CD14-positive monocyte (primary cell): Measurements from ENCODE around the gene TBC1D30. TPM values are rescaled to one million over a fixed set of nuclear protein-coding genes. Genes with fewer than 3 reads are reported as not detected.

Experiments used
- DNase-seq, 3 donors: peaks; one replicate each; pipeline ENCODE4 v3.0.0-alpha.2; 2011 to 2022
- H2AFZ ChIP-seq: 2 replicates; pipeline ENCODE4 v1.6.0; 2012; ENCODE audit warnings: mild to moderate bottlenecking, low read depth, low read length, inconsistent platforms; ENCODE audit not compliant: insufficient read depth, poor library complexity, severe bottlenecking
- H3K27ac ChIP-seq, 2 donors: 1 replicate in 1 of 2; 2 replicates in 1 of 2; pipeline ENCODE4 v1.5.1; 2012 to 2013; ENCODE audit warnings: low read length in 2 of 2, control low read depth in 1 of 2, inconsistent platforms in 1 of 2, low read depth in 1 of 2, mild to moderate bottlenecking in 1 of 2
- H3K27me3 ChIP-seq, 2 donors: one replicate each; pipeline versions ENCODE4 v1.6.0 to v1.6.1; 2011 to 2013; ENCODE audit warnings: low read length in 2 of 2; ENCODE audit not compliant: control insufficient read depth in 2 of 2, insufficient read depth in 2 of 2
- H3K36me3 ChIP-seq, 2 donors: replicated peaks in 1 of 2; 1 replicate in 1 of 2; 2 replicates in 1 of 2; pipeline versions ENCODE4 v1.5.1 to v1.6.1; 2012 to 2013; ENCODE audit warnings: low read length in 2 of 2, control low read depth in 1 of 2, inconsistent platforms in 1 of 2, mild to moderate bottlenecking in 1 of 2; ENCODE audit not compliant: insufficient read depth in 2 of 2, control insufficient read depth in 1 of 2
- H3K4me1 ChIP-seq, 2 donors: 1 replicate in 1 of 2; 2 replicates in 1 of 2; pipeline versions ENCODE4 v1.5.1 to v1.6.1; 2012 to 2013; ENCODE audit warnings: low read length in 2 of 2, control low read depth in 1 of 2, inconsistent platforms in 1 of 2, mild to moderate bottlenecking in 1 of 2, moderate library complexity in 1 of 2; ENCODE audit not compliant: insufficient read depth in 2 of 2, control insufficient read depth in 1 of 2
- H3K4me2 ChIP-seq: replicated peaks from 2 replicates; pipeline ENCODE3; 2012; ENCODE audit warnings: low read length, moderate library complexity, mild to moderate bottlenecking; ENCODE audit not compliant: poor library complexity, severe bottlenecking; ENCODE audit errors: extremely low read depth
- H3K4me3 ChIP-seq, 3 experiments: fragments of 200-600 bp in 1 of 3; sonication (generic) in 1 of 3; replicated peaks in 1 of 3; 1 replicate in 2 of 3; 2 replicates in 1 of 3; pipeline ENCODE4 v1.5.1; 2011 to 2013; ENCODE audit warnings: low read length in 3 of 3, mild to moderate bottlenecking in 3 of 3, control low read depth in 2 of 3, low read depth in 2 of 3, inconsistent platforms in 1 of 3, moderate library complexity in 1 of 3
- H3K79me2 ChIP-seq: 2 replicates; pipeline ENCODE4 v1.6.0; 2012; ENCODE audit warnings: mild to moderate bottlenecking, control low read depth, inconsistent platforms, low read length, moderate library complexity; ENCODE audit not compliant: insufficient read depth
- H3K9ac ChIP-seq: 2 replicates; pipeline ENCODE4 v1.6.0; 2017; ENCODE audit warnings: low read length, mild to moderate bottlenecking; ENCODE audit not compliant: insufficient read depth, poor library complexity, severe bottlenecking
- H3K9me3 ChIP-seq, 2 donors: replicated peaks in 1 of 2; 1 replicate in 1 of 2; 2 replicates in 1 of 2; pipeline versions ENCODE4 v1.5.1 to v1.6.1; 2012 to 2013; ENCODE audit warnings: low read length in 2 of 2, control low read depth in 1 of 2; ENCODE audit not compliant: control insufficient read depth in 1 of 2, insufficient read depth in 1 of 2
- H4K20me1 ChIP-seq: 2 replicates; pipeline ENCODE4 v1.6.0; 2012; ENCODE audit warnings: mild to moderate bottlenecking, low read length, control low read depth, moderate library complexity; ENCODE audit not compliant: insufficient read depth
- H3K27ac Mint-ChIP-seq, 7 donors: one replicate each; pipeline ENCODE4 v1.8.0; 2020; ENCODE audit warnings: mild to moderate bottlenecking in 7 of 7, mixed read lengths in 7 of 7, moderate library complexity in 6 of 7, inconsistent platforms in 2 of 7
- H3K27me3 Mint-ChIP-seq, 3 donors: one replicate each; pipeline ENCODE4 v1.8.0; 2021 to 2022; ENCODE audit warnings: low read depth in 3 of 3, mild to moderate bottlenecking in 3 of 3, mixed read lengths in 3 of 3, moderate library complexity in 3 of 3, inconsistent platforms in 1 of 3
- H3K36me3 Mint-ChIP-seq, 2 donors: one replicate each; pipeline ENCODE4 v1.8.0; 2020; ENCODE audit warnings: mixed read lengths in 2 of 2, inconsistent platforms in 1 of 2, mild to moderate bottlenecking in 1 of 2
- H3K4me1 Mint-ChIP-seq: one replicate; pipeline ENCODE4 v1.8.0; 2020; ENCODE audit warnings: mild to moderate bottlenecking, mixed read lengths
- H3K4me3 Mint-ChIP-seq, 2 donors: one replicate each; pipeline ENCODE4 v1.8.0; 2020; ENCODE audit warnings: mild to moderate bottlenecking in 2 of 2, mixed read lengths in 2 of 2, moderate library complexity in 1 of 2
- H3K9me3 Mint-ChIP-seq, 7 donors: one replicate each; pipeline ENCODE4 v1.8.0; 2020 to 2022; ENCODE audit warnings: mixed read lengths in 7 of 7, mild to moderate bottlenecking in 6 of 7, moderate library complexity in 6 of 7, inconsistent platforms in 2 of 7
- WGBS: methylation state at CpG from one replicate; pipeline ENCODE4 v1.1.5; 2013; ENCODE audit warnings: missing lambda C conversion rate; ENCODE audit not compliant: insufficient coverage; 5-methylcytosine and 5-hydroxymethylcytosine counted together
- intact Hi-C, 2 donors: fragments of 100-400 bp; cut with micrococcal nuclease; formaldehyde crosslinking; loops; one replicate each; pipeline versions ENCODE4 v1.15.0 to v1.15.1; 2023
- polyA plus RNA-seq, 3 donors: library from polyadenylated mRNA; depleted of rRNA in 1 of 3; unstranded in 2 of 3; stranded (reverse) in 1 of 3; fragments of 300-500 nt in 2 of 3; fragments of >200 nt in 1 of 3; fragmentation: Illumina TruSeq in 2 of 3; gene quantifications; 1 replicate in 2 of 3; 2 replicates in 1 of 3; pipeline ENCODE4 v1.2.3, GENCODE V29; 2012 to 2021
- TF ChIP-seq, protein P1 (sequence below): fragments of 200-600 bp; IDR thresholded peaks from one replicate; pipeline ENCODE4 v1.8.0; 2022; ENCODE audit warnings: antibody characterized with exemption, mild to moderate bottlenecking

TBC1D30 gene
- polyA plus RNA-seq, 3 donors, result 1.1 to 2.8 (median 2.7) TPM

DNA sequence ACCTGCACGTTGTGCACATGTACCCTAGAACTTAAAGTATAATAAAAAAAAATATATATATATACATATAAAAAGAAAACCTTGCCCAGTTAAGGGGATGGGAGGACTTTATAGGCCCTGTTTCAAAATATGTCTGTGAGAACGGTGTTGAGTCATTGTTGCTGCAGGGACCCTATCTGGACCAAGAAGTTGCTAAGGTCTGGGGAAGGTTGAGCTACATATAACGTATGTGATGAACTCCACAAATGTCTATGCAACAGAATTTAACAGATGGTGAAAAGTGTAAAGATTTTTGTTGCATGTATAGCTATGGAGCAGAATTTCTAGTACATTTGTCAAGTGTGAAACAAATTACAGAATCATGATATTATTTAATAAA is 59.7 kb downstream of the TBC1D30 start:
- H3K36me3 Mint-ChIP-seq, result no peaks in the 10 kb centered on the region
- no peaks in the 10 kb centered on the region for H3K4me1 ChIP-seq

GRCh38 chr12:64884728-64885127 is 60.3 kb downstream of the TBC1D30 start:
- DNase-seq, result no peak
- intact Hi-C loops, result no loop called here
- Mint-ChIP-seq H3K27me3 (peaks cover 3 to 8% (median 4%) of the 10 kb centered on the region in 3 donors), H3K4me3 (no peak overlapping the region), H3K36me3 (no peaks in the 10 kb centered on the region), H3K27ac (no peak overlapping the region), H3K4me1 (no peaks in the 10 kb centered on the region), H3K9me3 (peaks cover 0 to 5% (median 0%) of the 10 kb centered on the region in 7 donors)
- TF ChIP-seq, protein P1, sequence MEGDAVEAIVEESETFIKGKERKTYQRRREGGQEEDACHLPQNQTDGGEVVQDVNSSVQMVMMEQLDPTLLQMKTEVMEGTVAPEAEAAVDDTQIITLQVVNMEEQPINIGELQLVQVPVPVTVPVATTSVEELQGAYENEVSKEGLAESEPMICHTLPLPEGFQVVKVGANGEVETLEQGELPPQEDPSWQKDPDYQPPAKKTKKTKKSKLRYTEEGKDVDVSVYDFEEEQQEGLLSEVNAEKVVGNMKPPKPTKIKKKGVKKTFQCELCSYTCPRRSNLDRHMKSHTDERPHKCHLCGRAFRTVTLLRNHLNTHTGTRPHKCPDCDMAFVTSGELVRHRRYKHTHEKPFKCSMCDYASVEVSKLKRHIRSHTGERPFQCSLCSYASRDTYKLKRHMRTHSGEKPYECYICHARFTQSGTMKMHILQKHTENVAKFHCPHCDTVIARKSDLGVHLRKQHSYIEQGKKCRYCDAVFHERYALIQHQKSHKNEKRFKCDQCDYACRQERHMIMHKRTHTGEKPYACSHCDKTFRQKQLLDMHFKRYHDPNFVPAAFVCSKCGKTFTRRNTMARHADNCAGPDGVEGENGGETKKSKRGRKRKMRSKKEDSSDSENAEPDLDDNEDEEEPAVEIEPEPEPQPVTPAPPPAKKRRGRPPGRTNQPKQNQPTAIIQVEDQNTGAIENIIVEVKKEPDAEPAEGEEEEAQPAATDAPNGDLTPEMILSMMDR, result no peak
- Histone ChIP-seq H3K4me3 (no peak overlapping the region), H3K9me3 (no peaks in the 10 kb centered on the region), H3K27ac (no peak overlapping the region), H3K79me2 (no peaks in the 10 kb centered on the region), H3K36me3 (no peaks in the 10 kb centered on the region), H3K4me2 (no peak overlapping the region), H4K20me1 (no peaks in the 10 kb centered on the region), H3K27me3 (peaks cover 0 to 2% of the 10 kb centered on the region in 2 donors), H3K9ac (no peak overlapping the region), H2AFZ (no peak overlapping the region), H3K4me1 (no peaks in the 10 kb centered on the region)
- WGBS, result 96% methylated on average over 2 of the region's 3 CpGs

More for the DNA sequence above, 59.7 kb downstream of the TBC1D30 start:
- H3K4me1 Mint-ChIP-seq, result no peaks in the 10 kb centered on the region
- TF ChIP-seq, protein P1, result no peak
- peaks cover 3 to 10% (median 4%) of the 10 kb centered on the region in 3 donors for H3K27me3 Mint-ChIP-seq
- Histone ChIP-seq H4K20me1 (no peaks in the 10 kb centered on the region), H3K27me3 (peaks cover 0 to 2% of the 10 kb centered on the region in 2 donors), H3K79me2 (no peaks in the 10 kb centered on the region), H3K9ac (no peak overlapping the region), H2AFZ (no peak overlapping the region), H3K36me3 (no peaks in the 10 kb centered on the region), H3K4me2 (no peak overlapping the region), H3K4me3 (no peak overlapping the region), H3K27ac (no peak overlapping the region), H3K9me3 (no peaks in the 10 kb centered on the region)
- H3K9me3 Mint-ChIP-seq, result peaks cover 0 to 5% (median 0%) of the 10 kb centered on the region in 7 donors
- no peak for DNase-seq
- no peak overlapping the region for H3K27ac Mint-ChIP-seq
- intact Hi-C loops, result no loop called here
- no peak overlapping the region for H3K4me3 Mint-ChIP-seq
- WGBS, result no CpG with 5 or more reads among the region's 3 CpGs
